NCI-H345 treated with DMSO at 0.1 percent for 48 hours (cell line): Measurements from ENCODE around the gene DNAJC1.

Experiments used
- DNase-seq: peaks from one replicate; lab custom pipeline; 2025; ENCODE audit not compliant: unreplicated experiment; lab: John Stamatoyannopoulos, UW

The DNAJC1 gene

DNA sequence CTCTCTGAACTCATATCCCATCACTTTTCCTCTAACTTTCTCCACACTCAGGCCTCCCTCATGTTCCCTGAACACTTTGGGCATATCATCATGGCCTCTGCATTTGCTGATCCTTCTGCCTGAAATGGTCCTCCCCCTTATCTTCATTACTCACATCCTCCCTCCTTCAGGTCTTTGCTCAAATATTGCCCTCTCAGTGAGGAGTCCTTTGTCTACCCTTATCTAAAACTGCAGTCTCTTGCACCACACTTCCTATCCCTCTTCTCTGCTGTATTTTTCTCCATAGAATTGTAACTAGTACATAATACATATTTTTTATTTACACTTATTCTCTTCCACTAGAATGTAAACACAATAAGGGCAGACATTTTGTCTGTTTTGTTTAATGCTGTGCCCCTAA is 41.7 kb downstream of the DNAJC1 start:
- no peak for DNase-seq

- no peak for DNase-seq
Measured at GRCh38 chr10:21959998-21960397, 43.5 kb downstream of the DNAJC1 start.

DNA sequence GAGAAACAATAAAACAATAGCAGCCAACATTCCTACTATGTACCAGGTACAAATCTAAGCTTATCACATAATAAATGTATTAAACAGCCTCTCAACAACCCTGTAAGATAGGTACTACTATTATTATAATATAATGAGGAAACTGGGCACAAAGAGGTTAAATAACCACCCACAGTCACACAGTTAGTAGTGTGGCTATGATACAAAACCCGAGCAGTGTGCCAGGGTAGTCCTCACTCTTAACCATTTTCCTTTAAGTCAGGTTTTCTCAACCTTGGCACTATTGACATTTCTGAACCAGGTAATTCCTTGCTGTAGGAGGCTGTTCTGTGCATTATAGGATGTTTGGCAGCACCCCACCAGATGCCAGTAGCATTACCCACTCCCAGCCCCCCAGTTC is 48.8 kb downstream of the DNAJC1 start:
- DNase-seq, result no peak

DNA sequence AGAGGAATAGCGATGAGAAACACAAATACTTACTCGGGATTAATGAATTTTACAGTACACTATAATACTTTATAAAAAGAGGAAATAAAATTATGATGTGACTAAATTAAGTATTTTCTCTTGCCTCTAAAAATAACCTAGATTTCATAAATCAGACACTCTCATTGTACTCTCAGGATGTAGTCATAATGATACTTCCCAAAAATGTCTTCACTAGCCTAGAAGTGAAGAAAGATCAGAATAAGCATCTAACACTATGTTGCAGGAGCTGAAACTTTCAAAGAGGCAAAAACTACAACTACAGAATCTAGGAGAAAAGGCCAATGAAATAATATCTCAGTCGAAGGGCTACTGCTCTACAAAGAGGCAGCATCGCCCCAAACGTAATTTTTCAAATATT is 49.4 kb downstream of the DNAJC1 start:
- DNase-seq, result no peak

DNA sequence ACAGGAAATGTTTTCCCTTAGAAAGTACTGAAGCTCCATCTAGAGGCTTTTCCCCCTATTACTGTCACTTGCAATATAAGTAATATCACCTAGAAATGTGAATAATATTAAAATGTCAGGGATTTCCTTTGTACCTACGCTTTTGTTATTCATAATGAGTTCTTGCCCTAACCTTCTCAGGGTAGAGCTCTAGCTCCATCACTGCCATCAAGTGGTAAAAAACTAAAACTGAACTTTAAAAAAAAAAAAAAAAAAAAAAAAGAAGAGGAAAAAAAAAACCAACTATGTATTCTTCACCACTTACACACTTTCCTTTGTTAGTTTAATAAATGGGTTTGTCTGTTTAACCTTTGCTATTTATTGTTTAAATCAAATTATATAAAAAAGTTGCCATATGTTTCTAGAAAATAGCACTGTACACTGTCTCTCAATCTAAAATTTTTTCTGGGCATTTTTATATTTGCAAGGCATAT is 49.9 kb downstream of the DNAJC1 start:
- DNase-seq, result no peak

- DNase-seq, result no peak
Measured at GRCh38 chr10:21950566-21950965, 53.0 kb downstream of the DNAJC1 start.

- no peak for DNase-seq
Measured at GRCh38 chr10:21946946-21947345, 56.6 kb downstream of the DNAJC1 start.

DNA sequence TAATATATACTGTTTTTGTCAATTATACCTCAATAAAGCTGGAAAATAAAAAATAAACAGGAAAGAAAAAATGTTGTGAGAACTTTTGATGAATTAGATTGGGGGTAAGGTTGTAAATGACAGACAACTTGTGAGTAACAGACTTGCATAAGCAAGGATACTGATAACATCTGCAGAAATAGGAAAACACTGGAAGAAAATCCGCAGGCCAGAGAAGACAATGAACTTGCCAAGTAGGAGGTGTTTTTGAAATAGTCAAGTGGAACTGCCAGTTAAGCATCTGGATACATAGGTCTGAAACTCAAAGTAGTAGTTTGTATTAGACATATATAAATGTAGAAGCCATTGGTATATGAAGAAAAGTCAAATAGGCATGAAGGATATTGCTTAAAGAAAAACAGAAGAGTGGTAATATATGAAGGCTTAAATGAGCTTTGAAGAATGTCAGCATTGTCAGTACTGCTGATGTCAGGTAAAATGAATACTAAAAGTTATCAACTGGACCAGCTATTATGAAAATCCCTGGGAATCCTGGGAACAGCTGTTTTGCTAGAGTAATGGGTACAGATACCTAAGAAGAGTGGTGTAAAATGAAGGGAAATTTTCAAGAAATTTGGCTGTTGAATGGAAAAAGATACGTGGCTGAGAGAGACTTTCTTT is 58.7 kb downstream of the DNAJC1 start:
- DNase-seq, result no peak

DNA sequence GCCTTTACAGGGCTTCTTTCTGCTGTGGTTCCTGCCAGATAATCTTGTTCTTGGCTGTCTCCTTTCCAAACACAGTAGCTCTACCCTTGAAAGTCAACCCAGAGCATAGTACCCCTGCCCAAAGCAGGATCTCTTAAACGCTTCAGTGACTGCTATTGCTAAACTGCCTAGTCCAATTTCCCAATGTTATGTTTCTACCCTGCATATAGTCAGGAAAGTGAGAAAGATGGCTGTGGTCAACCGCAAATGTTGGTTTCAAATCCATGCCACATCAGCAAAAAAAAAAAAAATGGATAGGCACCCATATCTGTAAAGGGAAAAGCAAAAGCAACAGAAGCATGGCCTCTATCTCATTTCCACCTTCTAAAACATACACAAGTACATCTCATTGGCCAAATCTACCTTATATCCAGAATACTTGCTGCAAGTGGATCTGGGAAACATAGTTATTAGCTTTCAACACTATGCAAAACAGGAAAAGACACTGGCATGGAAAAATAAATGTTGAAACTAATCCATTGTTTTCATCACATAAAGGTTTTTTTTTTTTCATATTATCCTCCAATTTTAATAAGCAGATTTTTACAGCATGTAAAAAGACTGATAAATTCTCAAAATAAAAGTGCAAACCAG is 59.8 kb downstream of the DNAJC1 start:
- no peak for DNase-seq

- no peak for DNase-seq
Measured at GRCh38 chr10:21935439-21936023, 68.0 kb downstream of the DNAJC1 start.

DNA sequence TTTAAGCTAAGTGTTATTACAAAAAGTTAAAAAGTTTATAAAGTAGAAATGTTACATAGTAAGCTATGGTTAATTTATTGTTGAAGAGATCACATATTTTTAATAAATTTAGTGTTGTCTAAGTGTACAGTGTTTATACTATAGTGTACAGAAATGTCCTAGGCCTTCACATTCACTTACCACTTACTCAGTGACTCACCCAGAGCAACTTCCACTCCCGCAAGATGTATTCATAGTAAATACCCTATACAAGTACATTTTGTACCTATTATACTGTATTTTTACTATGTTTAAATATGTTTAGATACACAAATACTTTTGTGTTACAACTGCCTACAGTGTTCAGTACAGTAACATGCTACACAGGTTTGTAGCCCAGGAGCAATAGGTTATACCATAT is 69.2 kb downstream of the DNAJC1 start:
- DNase-seq, result no peak

GRCh38 chr10:21929070-21929469 is 74.5 kb downstream of the DNAJC1 start:
- DNase-seq, result no peak

GRCh38 chr10:21927631-21928353 is 75.7 kb downstream of the DNAJC1 start:
- no peak for DNase-seq

GRCh38 chr10:21926949-21927348 is 76.6 kb downstream of the DNAJC1 start:
- DNase-seq, result no peak

DNA sequence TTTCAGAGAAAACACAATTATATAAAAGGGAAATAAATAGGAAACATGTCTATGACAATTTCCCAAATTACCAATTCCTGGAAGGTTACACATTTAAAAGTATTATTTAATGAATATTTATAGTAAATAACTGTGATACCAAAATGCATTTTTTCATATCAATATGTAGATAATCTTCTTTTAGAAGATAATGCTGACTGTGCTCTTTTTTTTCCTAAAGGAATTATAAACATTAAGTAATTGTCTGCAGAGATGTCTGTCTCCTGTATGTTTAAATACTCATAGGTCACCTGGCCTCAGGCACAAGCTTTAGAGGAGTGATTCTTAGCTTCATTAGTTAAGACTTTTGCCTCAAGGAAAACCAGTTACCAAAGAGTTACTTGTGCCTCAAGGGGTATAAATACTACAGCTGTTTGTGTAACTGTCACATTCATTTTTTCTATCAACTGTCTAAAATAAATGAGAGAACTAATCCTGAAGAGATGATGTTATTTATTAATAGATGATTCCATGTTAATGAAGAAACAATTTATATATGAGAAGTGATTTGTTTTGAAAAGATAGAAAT is 77.1 kb downstream of the DNAJC1 start:
- no peak for DNase-seq

DNA sequence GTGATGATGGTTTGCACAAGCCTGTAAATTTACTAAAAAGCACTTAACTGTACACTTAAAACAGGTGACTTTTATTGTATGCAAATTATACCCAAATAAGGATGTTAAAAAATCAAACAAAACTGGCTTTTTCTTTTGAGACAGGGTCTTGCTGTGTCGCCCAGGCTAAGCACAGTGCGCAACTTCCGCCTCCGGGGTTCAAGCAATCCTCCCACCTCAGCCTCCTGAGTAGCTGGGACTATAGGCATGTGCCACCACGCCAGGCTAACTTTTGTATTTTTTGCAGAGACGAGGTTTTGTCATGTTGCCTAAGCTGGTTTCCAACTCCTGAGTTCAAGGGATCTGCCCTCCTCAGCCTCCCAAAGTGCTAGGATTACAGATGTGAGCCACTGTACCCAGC is 77.7 kb downstream of the DNAJC1 start:
- no peak for DNase-seq

DNA sequence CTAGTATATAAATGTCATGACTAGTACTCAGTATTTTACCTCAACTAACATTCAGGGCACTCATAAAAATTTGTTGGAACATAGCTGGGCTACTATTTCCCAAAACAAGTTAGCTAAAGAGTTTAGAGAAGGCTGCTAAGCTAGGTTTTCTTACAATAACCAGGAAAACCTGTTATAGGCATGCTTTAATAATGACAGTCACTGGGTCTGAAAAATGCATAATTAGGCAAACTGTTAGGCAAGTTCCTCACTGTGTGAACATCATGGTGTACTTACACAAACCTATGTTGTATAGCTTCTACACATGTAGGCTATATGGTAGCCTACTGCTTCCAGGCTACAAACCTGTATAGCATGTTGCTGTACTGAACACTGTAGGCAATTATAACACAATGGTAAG is 79.0 kb downstream of the DNAJC1 start:
- DNase-seq, result no peak

GRCh38 chr10:21920633-21921032 is 82.9 kb downstream of the DNAJC1 start:
- no peak for DNase-seq

DNA sequence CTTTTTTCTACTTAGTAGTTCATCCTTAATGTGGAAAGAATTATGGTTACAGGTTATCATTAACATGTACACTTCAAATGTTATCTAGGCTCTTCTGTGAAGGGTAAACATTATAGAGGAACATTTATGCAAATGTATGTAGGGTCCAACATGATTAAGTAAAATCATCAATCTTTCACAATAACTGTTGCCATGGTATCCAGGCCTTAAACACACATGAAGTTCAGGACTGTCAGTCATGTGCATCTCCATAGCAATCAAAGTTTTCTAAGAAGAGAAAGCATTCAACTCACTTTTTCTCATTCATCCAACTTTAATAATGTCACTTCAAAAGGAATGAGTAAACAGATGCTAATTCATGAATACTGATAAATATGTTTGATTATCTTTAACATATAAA is 83.6 kb downstream of the DNAJC1 start:
- no peak for DNase-seq

- DNase-seq, result no peak
Measured at GRCh38 chr10:21919117-21919516, 84.4 kb downstream of the DNAJC1 start.

DNA sequence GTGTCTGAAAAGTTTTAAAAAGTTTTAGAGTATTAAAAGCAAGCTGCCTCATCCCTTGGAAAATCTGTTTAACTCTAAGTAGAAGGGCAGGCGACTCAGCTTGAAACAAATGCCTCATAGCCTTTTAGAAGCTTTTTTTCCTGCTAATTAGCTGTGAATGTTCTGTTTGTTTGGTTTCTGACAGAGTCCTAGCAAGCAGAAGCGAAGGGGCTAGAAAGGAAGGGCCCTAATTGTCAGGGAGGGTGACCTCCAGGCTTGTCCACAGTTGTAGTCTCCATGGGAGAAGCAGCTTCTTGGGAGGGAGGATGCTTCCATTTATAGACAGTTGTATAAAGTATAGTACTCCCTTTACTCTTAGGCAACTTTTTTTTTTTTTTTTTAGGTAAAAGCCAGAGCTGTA is 90.9 kb downstream of the DNAJC1 start:
- DNase-seq, result no peak

DNA sequence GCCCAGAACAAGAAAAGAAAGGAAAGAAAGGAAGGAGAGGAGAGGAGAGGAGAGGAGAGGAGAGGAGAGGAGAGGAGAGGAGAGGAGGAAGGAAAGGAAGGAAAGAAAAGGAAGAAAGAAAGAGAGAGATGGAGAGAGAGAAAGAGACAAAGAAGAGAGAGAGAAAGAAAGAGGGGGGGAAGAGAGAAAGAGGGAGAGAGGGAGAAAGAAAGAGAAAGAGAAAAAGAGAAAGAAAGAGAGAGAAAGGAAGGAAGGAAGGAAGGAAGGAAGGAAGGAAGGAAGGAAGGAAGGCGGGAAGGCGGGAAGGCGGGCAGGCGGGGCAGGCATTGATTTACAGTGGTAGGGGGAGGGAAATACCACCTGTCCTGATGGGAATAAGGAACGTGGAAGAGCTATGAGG is 92.7 kb downstream of the DNAJC1 start:
- DNase-seq, result no peak
